ENCODE measurements around the gene MT1F.

DNA sequence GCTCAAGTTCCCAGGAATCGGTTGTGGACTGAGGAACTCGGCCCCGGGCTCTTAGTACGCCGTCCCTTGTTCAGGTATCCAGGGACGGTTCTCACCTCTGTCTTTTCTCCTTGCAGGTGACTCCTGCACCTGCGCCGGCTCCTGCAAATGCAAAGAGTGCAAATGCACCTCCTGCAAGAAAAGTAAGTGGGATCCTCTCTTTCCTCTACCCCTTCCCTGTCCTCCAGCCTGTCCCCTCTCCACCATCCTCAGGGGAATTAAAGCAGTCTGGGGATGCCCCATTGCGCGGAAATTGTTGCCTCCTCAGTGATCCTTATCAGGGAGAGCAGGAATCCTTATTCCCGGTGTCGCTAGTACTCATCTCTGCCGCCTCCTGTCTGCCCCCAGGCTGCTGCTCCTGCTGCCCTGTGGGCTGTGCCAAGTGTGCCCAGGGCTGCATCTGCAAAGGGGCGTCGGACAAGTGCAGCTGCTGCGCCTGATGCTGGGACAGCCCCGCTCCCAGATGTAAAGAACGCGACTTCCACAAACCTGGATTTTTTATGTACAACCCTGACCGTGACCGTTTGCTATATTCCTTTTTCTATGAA is 48.8 kb upstream of the MT1F start:
- no peak for TF ChIP-seq SIN3A (IDR thresholded peaks at IDR 0.05; ENCODE audit: borderline replicate concordance, insufficient read depth, low read depth, low read length)
- TF ChIP-seq, protein P1, sequence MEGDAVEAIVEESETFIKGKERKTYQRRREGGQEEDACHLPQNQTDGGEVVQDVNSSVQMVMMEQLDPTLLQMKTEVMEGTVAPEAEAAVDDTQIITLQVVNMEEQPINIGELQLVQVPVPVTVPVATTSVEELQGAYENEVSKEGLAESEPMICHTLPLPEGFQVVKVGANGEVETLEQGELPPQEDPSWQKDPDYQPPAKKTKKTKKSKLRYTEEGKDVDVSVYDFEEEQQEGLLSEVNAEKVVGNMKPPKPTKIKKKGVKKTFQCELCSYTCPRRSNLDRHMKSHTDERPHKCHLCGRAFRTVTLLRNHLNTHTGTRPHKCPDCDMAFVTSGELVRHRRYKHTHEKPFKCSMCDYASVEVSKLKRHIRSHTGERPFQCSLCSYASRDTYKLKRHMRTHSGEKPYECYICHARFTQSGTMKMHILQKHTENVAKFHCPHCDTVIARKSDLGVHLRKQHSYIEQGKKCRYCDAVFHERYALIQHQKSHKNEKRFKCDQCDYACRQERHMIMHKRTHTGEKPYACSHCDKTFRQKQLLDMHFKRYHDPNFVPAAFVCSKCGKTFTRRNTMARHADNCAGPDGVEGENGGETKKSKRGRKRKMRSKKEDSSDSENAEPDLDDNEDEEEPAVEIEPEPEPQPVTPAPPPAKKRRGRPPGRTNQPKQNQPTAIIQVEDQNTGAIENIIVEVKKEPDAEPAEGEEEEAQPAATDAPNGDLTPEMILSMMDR (IDR thresholded peaks at IDR 0.05) = no peak
- TF ChIP-seq, protein P2, sequence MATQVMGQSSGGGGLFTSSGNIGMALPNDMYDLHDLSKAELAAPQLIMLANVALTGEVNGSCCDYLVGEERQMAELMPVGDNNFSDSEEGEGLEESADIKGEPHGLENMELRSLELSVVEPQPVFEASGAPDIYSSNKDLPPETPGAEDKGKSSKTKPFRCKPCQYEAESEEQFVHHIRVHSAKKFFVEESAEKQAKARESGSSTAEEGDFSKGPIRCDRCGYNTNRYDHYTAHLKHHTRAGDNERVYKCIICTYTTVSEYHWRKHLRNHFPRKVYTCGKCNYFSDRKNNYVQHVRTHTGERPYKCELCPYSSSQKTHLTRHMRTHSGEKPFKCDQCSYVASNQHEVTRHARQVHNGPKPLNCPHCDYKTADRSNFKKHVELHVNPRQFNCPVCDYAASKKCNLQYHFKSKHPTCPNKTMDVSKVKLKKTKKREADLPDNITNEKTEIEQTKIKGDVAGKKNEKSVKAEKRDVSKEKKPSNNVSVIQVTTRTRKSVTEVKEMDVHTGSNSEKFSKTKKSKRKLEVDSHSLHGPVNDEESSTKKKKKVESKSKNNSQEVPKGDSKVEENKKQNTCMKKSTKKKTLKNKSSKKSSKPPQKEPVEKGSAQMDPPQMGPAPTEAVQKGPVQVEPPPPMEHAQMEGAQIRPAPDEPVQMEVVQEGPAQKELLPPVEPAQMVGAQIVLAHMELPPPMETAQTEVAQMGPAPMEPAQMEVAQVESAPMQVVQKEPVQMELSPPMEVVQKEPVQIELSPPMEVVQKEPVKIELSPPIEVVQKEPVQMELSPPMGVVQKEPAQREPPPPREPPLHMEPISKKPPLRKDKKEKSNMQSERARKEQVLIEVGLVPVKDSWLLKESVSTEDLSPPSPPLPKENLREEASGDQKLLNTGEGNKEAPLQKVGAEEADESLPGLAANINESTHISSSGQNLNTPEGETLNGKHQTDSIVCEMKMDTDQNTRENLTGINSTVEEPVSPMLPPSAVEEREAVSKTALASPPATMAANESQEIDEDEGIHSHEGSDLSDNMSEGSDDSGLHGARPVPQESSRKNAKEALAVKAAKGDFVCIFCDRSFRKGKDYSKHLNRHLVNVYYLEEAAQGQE (IDR thresholded peaks at IDR 0.05; ENCODE audit: insufficient read depth in 1 of 2, low read depth in 2 of 2, low read length in 1 of 2) = no peak

Measured in Panc1 (cell line).